Activated naive CD4-positive, alpha-beta T cell treated with anti-CD3 and anti-CD28 coated beads, Interleukin-2, amount 50 U/mL, for 16 hours (primary cell): ENCODE results near the gene IPCEF1.
"Not testable (repeated sequence)": the region's sequence is repeated elsewhere in the genome, so short reads cannot be mapped to it uniquely, and the experiment has no call there.

Source experiments
- DNase-seq: peaks from one replicate; pipeline ENCODE4 v3.0.0-alpha.2; 2020

IPCEF1 gene

GRCh38 chr6:154371281-154371680 is 14.7 kb upstream of the IPCEF1 start:
- no peak for DNase-seq

GRCh38 chr6:154370545-154370944 is 13.9 kb upstream of the IPCEF1 start:
- DNase-seq: peak; percentile 14

- DNase-seq: no peak
Observed at GRCh38 chr6:154367839-154368695, 11.5 kb upstream of the IPCEF1 start.

- DNase-seq: no peak
Observed at GRCh38 chr6:154367336-154367735, 10.7 kb upstream of the IPCEF1 start.

- DNase-seq: no peak
Observed at GRCh38 chr6:154363821-154364220, 7.2 kb upstream of the IPCEF1 start.

- DNase-seq: no peak
Observed at GRCh38 chr6:154361476-154361875, 4.9 kb upstream of the IPCEF1 start.

- DNase-seq: no peak
Observed at GRCh38 chr6:154360476-154360875, 3.9 kb upstream of the IPCEF1 start.

- DNase-seq: no peak
Observed at GRCh38 chr6:154359679-154360078, 3.1 kb upstream of the IPCEF1 start.

GRCh38 chr6:154359161-154359574 is 2.6 kb upstream of the IPCEF1 start:
- no peak for DNase-seq

- no peak for DNase-seq
Observed at GRCh38 chr6:154358019-154358545, 1.5 kb upstream of the IPCEF1 start.

GRCh38 chr6:154356113-154356512 is 490 bp downstream of the IPCEF1 start:
- DNase-seq: no peak

GRCh38 chr6:154354265-154354777 is 2.3 kb downstream of the IPCEF1 start:
- DNase-seq: no peak

- no peak for DNase-seq
Observed at GRCh38 chr6:154353626-154354025, 3.0 kb downstream of the IPCEF1 start.

- peak; percentile 40 for DNase-seq
Observed at GRCh38 chr6:154352898-154353585, 3.6 kb downstream of the IPCEF1 start.

GRCh38 chr6:154350293-154350692 is 6.3 kb downstream of the IPCEF1 start:
- no peak for DNase-seq

- DNase-seq: no peak
Observed at GRCh38 chr6:154347981-154348380, 8.6 kb downstream of the IPCEF1 start.

- DNase-seq: no peak
Observed at GRCh38 chr6:154345811-154346210, 10.8 kb downstream of the IPCEF1 start.

- no peak for DNase-seq
Observed at GRCh38 chr6:154343473-154344308, 12.9 kb downstream of the IPCEF1 start.

- DNase-seq: no peak
Observed at GRCh38 chr6:154341871-154342270, 14.7 kb downstream of the IPCEF1 start.

GRCh38 chr6:154341336-154341735 is 15.3 kb downstream of the IPCEF1 start:
- DNase-seq: no peak

GRCh38 chr6:154337406-154338005 is 19.1 kb downstream of the IPCEF1 start:
- DNase-seq: no peak

GRCh38 chr6:154334147-154334546 is 22.5 kb downstream of the IPCEF1 start:
- not testable (repeated sequence) for DNase-seq
